A673 (cell line): ENCODE data around the gene QRFPR. TPM values are rescaled to one million over a fixed set of nuclear protein-coding genes. Genes with fewer than 3 reads are reported as not detected.

ENCODE experiments used
- BruUV-seq: library from RNA; stranded (reverse); fragments of 400-500 nt; replicated peaks from 2 replicates; lab custom pipeline; 2021; lab: Mats Ljungman, UMichigan
- CTCF ChIA-PET: fragments of 300-600 bp; sonication (Branson Sonifier 250); formaldehyde crosslinking; loops from one replicate; lab custom pipeline; 2022; ENCODE audit warnings: antibody characterized with exemption; lab: Charles Lee
- POLR2A ChIA-PET: fragments of 300-600 bp; sonication (Branson Sonifier 250); formaldehyde crosslinking; loops from one replicate; lab custom pipeline; 2022; ENCODE audit warnings: antibody characterized with exemption; ENCODE audit not compliant: low non-redundant PET; lab: Charles Lee
- DNase-seq: peaks from one replicate; pipeline ENCODE4 v3.0.0-alpha.2; 2015; ENCODE audit warnings: low spot score
- H3K27ac ChIP-seq: fragments of 200-600 bp; sonication (generic); 2 replicates; pipeline ENCODE4 v1.5.1; 2016; ENCODE audit warnings: mixed run types, low read depth, mild to moderate bottlenecking, mixed read lengths, antibody characterized with exemption, low read length; ENCODE audit not compliant: poor library complexity, severe bottlenecking
- H3K27me3 ChIP-seq: fragments of 200-600 bp; sonication (generic); replicated peaks from 2 replicates; pipeline ENCODE4 v1.6.1; 2017; ENCODE audit warnings: mixed run types, low read depth, mild to moderate bottlenecking, mixed read lengths, antibody characterized with exemption, low read length; ENCODE audit not compliant: insufficient read depth, poor library complexity
- H3K36me3 ChIP-seq: fragments of 200-600 bp; sonication (generic); 2 replicates; pipeline ENCODE4 v1.6.1; 2016; ENCODE audit warnings: mixed run types, mild to moderate bottlenecking, mixed read lengths, antibody characterized with exemption, low read length; ENCODE audit not compliant: insufficient read depth, poor library complexity, severe bottlenecking
- H3K4me1 ChIP-seq: fragments of 200-600 bp; sonication (generic); 2 replicates; pipeline ENCODE4 v1.6.1; 2017; ENCODE audit warnings: mixed run types, mild to moderate bottlenecking, mixed read lengths, antibody characterized with exemption, low read length; ENCODE audit not compliant: insufficient read depth, poor library complexity, severe bottlenecking
- H3K4me3 ChIP-seq: fragments of 200-600 bp; sonication (generic); 2 replicates; pipeline ENCODE4 v1.5.1; 2016; ENCODE audit warnings: low read depth, mixed run types, mild to moderate bottlenecking, mixed read lengths, low read length; ENCODE audit not compliant: poor library complexity, severe bottlenecking
- H3K9me3 ChIP-seq: fragments of 200-600 bp; sonication (generic); 2 replicates; pipeline ENCODE4 v1.6.1; 2016; ENCODE audit warnings: mixed run types, low read depth, mild to moderate bottlenecking, mixed read lengths, antibody characterized with exemption, low read length; ENCODE audit not compliant: poor library complexity, severe bottlenecking
- EZH2 ChIP-seq: fragments of 200-600 bp; sonication (generic); IDR thresholded peaks from 2 replicates; pipeline ENCODE4 v1.6.1; 2017; ENCODE audit warnings: borderline replicate concordance, low read depth, mild to moderate bottlenecking, mixed read lengths, antibody characterized with exemption, low read length; ENCODE audit not compliant: poor library complexity, severe bottlenecking
- intact Hi-C: fragments of 100-400 bp; cut with micrococcal nuclease; formaldehyde crosslinking; loops from one replicate; pipeline ENCODE4 v1.10.0; 2022; ENCODE audit not compliant: unreplicated experiment
- total RNA-seq: library from RNA; stranded (reverse); gene quantifications from 2 replicates; pipeline ENCODE4 v1.2.3, GENCODE V29; 2021
- TF ChIP-seq, protein P1 (sequence below): fragments of 300-800, 200-600 bp; sonication (generic); conservative IDR thresholded peaks from 2 replicates; pipeline ENCODE4 v1.5.1; 2017; ENCODE audit warnings: low read depth, mild to moderate bottlenecking, antibody characterized with exemption, low read length, moderate library complexity, mixed read lengths

The QRFPR gene
- total RNA-seq, 1 experiment from 2014 or later, result 32.2 TPM

DNA sequence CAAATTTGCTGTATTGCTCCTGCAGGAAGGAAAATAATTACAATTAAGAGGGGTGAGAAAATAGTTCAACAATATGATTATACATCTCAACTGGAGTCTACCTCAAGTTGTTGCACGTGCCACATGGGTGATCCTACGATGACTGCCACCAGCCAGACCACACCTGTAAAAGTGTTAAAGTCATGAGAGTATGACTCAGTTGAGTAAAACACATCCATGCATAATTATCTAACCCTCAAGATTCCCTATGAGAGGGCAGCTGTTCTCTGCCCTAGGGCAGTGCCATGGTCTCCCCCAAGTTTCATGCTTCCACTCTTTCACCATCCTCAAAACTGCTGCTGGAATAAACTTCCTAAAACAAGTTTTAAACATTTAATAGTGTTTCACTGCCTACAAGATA, 44.1 kb downstream of the QRFPR start:
- POLR2A ChIA-PET, result no interaction called here
- CTCF ChIA-PET, result no interaction called here

DNA sequence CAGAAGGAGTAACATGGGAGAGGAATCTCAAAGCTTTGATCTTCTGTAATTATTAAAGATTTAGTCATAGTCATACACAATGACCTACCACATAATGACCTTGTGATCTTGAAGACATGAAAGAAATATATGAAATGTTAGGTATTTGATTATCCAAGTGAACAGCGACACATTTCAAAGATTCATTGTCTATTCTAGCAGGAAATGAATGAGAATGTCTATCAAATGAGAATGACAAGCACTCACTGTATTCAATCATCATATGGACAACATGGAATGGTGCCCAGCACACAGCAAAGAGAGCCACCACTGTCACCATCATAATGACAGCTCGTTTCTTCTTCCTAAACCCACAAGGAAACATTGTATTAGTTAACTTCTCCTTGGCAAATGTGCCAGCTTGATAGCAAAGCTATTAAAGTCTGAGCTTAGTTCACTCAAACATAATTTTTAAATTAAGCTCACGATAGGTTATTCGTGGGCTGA, 50.6 kb downstream of the QRFPR start:
- BruUV-seq, result no TSS peak
- no peaks in the 10 kb centered on the region for H3K36me3 ChIP-seq
- no peak overlapping the region for H3K4me3 ChIP-seq
- intact Hi-C loops, result no loop called here
- H3K27ac ChIP-seq, result no peak overlapping the region
- ChIA-PET CTCF (no interaction called here), POLR2A (no interaction called here)
- H3K4me1 ChIP-seq, result peaks cover 19% of the 10 kb centered on the region
- no peak for DNase-seq
- H3K27me3 ChIP-seq, result no peaks in the 10 kb centered on the region
- TF ChIP-seq, protein P1, sequence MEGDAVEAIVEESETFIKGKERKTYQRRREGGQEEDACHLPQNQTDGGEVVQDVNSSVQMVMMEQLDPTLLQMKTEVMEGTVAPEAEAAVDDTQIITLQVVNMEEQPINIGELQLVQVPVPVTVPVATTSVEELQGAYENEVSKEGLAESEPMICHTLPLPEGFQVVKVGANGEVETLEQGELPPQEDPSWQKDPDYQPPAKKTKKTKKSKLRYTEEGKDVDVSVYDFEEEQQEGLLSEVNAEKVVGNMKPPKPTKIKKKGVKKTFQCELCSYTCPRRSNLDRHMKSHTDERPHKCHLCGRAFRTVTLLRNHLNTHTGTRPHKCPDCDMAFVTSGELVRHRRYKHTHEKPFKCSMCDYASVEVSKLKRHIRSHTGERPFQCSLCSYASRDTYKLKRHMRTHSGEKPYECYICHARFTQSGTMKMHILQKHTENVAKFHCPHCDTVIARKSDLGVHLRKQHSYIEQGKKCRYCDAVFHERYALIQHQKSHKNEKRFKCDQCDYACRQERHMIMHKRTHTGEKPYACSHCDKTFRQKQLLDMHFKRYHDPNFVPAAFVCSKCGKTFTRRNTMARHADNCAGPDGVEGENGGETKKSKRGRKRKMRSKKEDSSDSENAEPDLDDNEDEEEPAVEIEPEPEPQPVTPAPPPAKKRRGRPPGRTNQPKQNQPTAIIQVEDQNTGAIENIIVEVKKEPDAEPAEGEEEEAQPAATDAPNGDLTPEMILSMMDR, result no peak
- TF ChIP-seq EZH2, result no peak
- no peaks in the 10 kb centered on the region for H3K9me3 ChIP-seq

More for the DNA sequence above, 44.1 kb downstream of the QRFPR start:
- DNase-seq, result no peak
- no peak overlapping the region for H3K27ac ChIP-seq
- peaks cover 19% of the 10 kb centered on the region for H3K4me1 ChIP-seq
- TF ChIP-seq, protein P1, result no peak
- no peaks in the 10 kb centered on the region for H3K9me3 ChIP-seq
- no peaks in the 10 kb centered on the region for H3K27me3 ChIP-seq
- no peak overlapping the region for H3K4me3 ChIP-seq
- H3K36me3 ChIP-seq, result no peaks in the 10 kb centered on the region
- intact Hi-C loops, result no loop called here
- no TSS peak for BruUV-seq

DNA sequence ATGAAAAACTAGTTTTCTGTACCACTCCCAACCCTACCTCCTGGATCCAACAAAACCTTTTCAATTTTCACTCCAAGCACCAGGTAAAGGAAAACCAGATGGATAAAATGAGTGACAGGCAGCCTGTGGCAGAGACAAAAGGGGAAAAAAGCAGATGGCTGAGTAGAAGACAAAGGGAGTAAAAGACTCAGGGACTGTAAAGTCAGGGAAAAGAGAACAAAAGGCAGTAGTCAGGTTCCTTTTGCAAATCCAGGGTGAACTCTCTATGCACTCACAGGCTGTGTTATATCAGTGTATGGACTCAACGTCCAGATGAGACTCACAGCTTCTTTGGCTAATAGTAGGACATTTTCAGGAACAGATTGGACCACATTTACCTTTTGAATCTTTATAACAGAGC, 54.2 kb downstream of the QRFPR start:
- no peaks in the 10 kb centered on the region for H3K36me3 ChIP-seq
- no TSS peak for BruUV-seq
- TF ChIP-seq, protein P1, result no peak
- TF ChIP-seq EZH2, result no peak
- no peaks in the 10 kb centered on the region for H3K4me1 ChIP-seq
- H3K27ac ChIP-seq, result no peak overlapping the region
- no peak overlapping the region for H3K4me3 ChIP-seq
- intact Hi-C loops, result no loop called here
- no peaks in the 10 kb centered on the region for H3K9me3 ChIP-seq
- DNase-seq, result no peak
- no peaks in the 10 kb centered on the region for H3K27me3 ChIP-seq
- CTCF ChIA-PET, result no interaction called here
- POLR2A ChIA-PET, result no interaction called here
